OCI-LY3 (cell line): ENCODE measurements around the gene DEPDC7.

Experiments used
- H2AFZ ChIP-seq: fragments of 200-600, 300-600 bp; shearing (Covaris generic); 2 replicates; pipeline ENCODE4 v1.6.0; 2014; ENCODE audit warnings: antibody characterized with exemption, low read depth, low read length
- H3K27ac ChIP-seq: fragments of 200-600, 300-600 bp; sonication (generic); 2 replicates; pipeline ENCODE4 v1.5.1; 2014; ENCODE audit warnings: mild to moderate bottlenecking, low read length, moderate library complexity, mixed read lengths
- H3K27me3 ChIP-seq: fragments of 200-600, 300-600 bp; sonication (generic); 2 replicates; pipeline ENCODE4 v1.6.1; 2014; ENCODE audit warnings: low read depth, low read length, mixed read lengths
- H3K36me3 ChIP-seq: fragments of 200-600, 300-600 bp; sonication (generic); replicated peaks from 2 replicates; pipeline ENCODE3; 2014; ENCODE audit warnings: low read depth, low read length, mixed read lengths
- H3K4me1 ChIP-seq: fragments of 300-600, 200-600 bp; sonication (generic); 2 replicates; pipeline ENCODE4 v1.6.1; 2014; ENCODE audit warnings: low read length, mixed read lengths
- H3K4me2 ChIP-seq: fragments of 200-600, 300-600 bp; sonication (generic); 2 replicates; pipeline ENCODE4 v1.6.1; 2014; ENCODE audit warnings: low read length, mixed read lengths
- H3K4me3 ChIP-seq: fragments of 300-600, 200-600 bp; sonication (generic); 2 replicates; pipeline ENCODE4 v1.5.1; 2014; ENCODE audit warnings: antibody characterized with exemption, mild to moderate bottlenecking, low read length, moderate library complexity
- H3K79me2 ChIP-seq: fragments of 300-600, 200-600 bp; shearing (Covaris generic); 2 replicates; pipeline ENCODE4 v1.6.1; 2014; ENCODE audit warnings: mild to moderate bottlenecking, low read length, mixed read lengths
- H3K9ac ChIP-seq: fragments of 300-600, 200-600 bp; shearing (Covaris generic); 2 replicates; pipeline ENCODE4 v1.6.0; 2014; ENCODE audit warnings: mild to moderate bottlenecking, low read length, moderate library complexity
- H3K9me3 ChIP-seq: fragments of 200-600, 300-600 bp; shearing (Covaris generic); 2 replicates; pipeline ENCODE4 v1.6.1; 2014; ENCODE audit warnings: low read length, mixed read lengths; ENCODE audit not compliant: insufficient read depth
- H4K20me1 ChIP-seq: fragments of 200-600, 300-600 bp; sonication (generic); 2 replicates; pipeline ENCODE4 v1.6.1; 2016; ENCODE audit warnings: low read length, mixed read lengths; ENCODE audit not compliant: insufficient read depth
- CTCF ChIP-seq: fragments of 200-600, 300-600 bp; sonication (generic); IDR thresholded peaks from 2 replicates; pipeline ENCODE4 v1.5.1; 2014; ENCODE audit warnings: antibody characterized with exemption, low read length, low read depth
- EZH2phosphoT487 ChIP-seq: fragments of 200-600 bp; shearing (Covaris generic); IDR thresholded peaks from 2 replicates; pipeline ENCODE4 v1.6.1; 2018; ENCODE audit warnings: antibody characterized with exemption, mixed run types, low read depth

The DEPDC7 gene

DNA sequence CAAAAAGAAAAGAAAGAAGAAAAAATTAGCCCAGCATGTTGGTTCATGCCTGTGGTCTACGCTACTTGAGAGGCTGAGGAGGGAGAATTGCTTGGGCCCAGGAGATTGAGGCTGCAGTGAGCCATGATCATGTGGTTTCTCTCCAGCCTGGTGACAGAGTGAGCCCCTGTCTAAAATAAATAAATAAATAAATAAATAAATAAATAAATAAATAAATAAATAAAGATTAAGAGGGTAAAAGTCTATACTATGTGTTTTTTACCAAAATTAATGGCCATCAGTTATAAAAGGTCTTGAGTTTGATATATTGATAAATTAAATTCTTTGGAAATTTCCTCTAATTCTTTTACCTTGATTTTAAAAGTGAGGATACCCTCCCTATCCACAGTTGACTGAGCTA lies 25.2 kb upstream of the DEPDC7 start:
- Histone ChIP-seq H3K4me1 (no peaks in the 10 kb centered on the region), H3K79me2 (no peaks in the 10 kb centered on the region), H3K4me3 (no peak overlapping the region), H3K9me3 (peaks cover 7% of the 10 kb centered on the region; the same call in 1 of the 2 replicates), H4K20me1 (no peaks in the 10 kb centered on the region), H2AFZ (no peak overlapping the region), H3K27me3 (no peaks in the 10 kb centered on the region), H3K36me3 (peaks cover 3% of the 10 kb centered on the region), H3K4me2 (no peak overlapping the region), H3K9ac (no peak overlapping the region), H3K27ac (no peak overlapping the region)
- TF ChIP-seq CTCF: no peak
- no peak for TF ChIP-seq EZH2phosphoT487

DNA sequence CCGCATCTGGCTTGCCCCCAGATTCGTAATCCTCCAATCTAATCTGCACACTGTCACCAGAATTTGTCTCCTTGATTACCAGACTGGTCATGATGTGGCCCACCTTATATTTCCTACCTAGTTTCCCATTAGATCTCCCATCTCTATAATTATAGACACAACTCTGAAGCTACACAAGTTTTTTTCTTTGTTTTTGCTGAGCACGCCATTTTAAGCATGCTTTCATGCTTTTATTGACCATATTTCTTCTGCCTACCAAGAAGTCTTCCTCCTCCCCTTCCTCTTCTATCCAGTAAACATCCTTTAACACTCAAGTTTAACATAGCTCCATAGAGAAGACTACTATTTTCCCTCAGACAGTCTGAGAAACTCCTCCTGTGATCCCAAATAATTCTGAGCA lies 24.3 kb upstream of the DEPDC7 start:
- TF ChIP-seq CTCF (no peak), EZH2phosphoT487 (no peak)
- H3K4me3 ChIP-seq: no peak overlapping the region
- 0 out of 2 replicates have a peak, but pooled peaks cover 5% of the 10 kb centered on the region for H3K27me3 ChIP-seq
- no peaks in the 10 kb centered on the region for H3K4me1 ChIP-seq
- peaks cover 7% of the 10 kb centered on the region; the same call in 1 of the 2 replicates for H3K9me3 ChIP-seq
- H4K20me1 ChIP-seq: no peaks in the 10 kb centered on the region
- no peak overlapping the region for H3K27ac ChIP-seq
- H3K79me2 ChIP-seq: no peaks in the 10 kb centered on the region
- H3K9ac ChIP-seq: no peak overlapping the region
- peaks cover 3% of the 10 kb centered on the region for H3K36me3 ChIP-seq
- no peak overlapping the region for H2AFZ ChIP-seq
- H3K4me2 ChIP-seq: no peak overlapping the region

GRCh38 chr11:32991898-32992297 lies 23.8 kb upstream of the DEPDC7 start:
- H3K36me3 ChIP-seq: peaks cover 3% of the 10 kb centered on the region
- H3K9me3 ChIP-seq: peaks cover 7% of the 10 kb centered on the region; the same call in 1 of the 2 replicates
- H3K79me2 ChIP-seq: no peaks in the 10 kb centered on the region
- no peak overlapping the region for H3K4me3 ChIP-seq
- no peak overlapping the region for H2AFZ ChIP-seq
- H3K27ac ChIP-seq: no peak overlapping the region
- H4K20me1 ChIP-seq: no peaks in the 10 kb centered on the region
- 0 out of 2 replicates have a peak, but pooled peaks cover 10% of the 10 kb centered on the region for H3K27me3 ChIP-seq
- no peak overlapping the region for H3K9ac ChIP-seq
- H3K4me1 ChIP-seq: no peaks in the 10 kb centered on the region
- no peak overlapping the region for H3K4me2 ChIP-seq
- TF ChIP-seq CTCF (no peak), EZH2phosphoT487 (no peak)

DNA sequence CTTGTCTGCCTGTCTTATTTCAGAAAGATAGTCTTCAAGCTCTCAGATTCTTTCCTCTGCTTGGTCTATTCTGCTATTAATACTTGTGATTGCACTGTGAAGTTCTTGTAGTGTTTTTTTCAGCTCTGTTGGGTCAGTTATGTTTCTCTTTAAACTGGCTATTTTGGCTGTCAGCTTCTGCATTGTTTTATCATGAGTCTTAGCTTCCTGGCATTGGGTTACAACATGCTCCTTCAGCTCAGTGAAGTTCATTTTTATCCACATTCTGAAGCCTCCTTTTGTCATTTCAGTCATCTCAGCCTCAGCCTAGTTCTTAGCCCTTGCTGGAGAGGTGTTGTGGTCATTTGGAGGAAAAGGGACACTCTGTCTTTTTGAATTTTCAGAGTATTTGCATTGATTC lies 15.5 kb upstream of the DEPDC7 start:
- Histone ChIP-seq H3K4me3 (no peak overlapping the region), H3K27me3 (0 out of 2 replicates have a peak, but pooled peaks cover 10% of the 10 kb centered on the region), H2AFZ (no peak overlapping the region), H3K27ac (no peak overlapping the region), H3K36me3 (no peaks in the 10 kb centered on the region), H3K4me1 (no peaks in the 10 kb centered on the region), H4K20me1 (no peaks in the 10 kb centered on the region), H3K9me3 (no peaks in the 10 kb centered on the region), H3K9ac (no peak overlapping the region), H3K79me2 (no peaks in the 10 kb centered on the region), H3K4me2 (no peak overlapping the region)
- no peak for TF ChIP-seq EZH2phosphoT487
- TF ChIP-seq CTCF: no peak
